ENCODE results near the gene IPO4. TPM values are rescaled to one million over a fixed set of nuclear protein-coding genes. Genes with fewer than 3 reads are reported as not detected.

The IPO4 gene
- total RNA-seq, 5 donors from 2014 or later (not counting 1 experiment from before 2014, with no cell fraction given) = 34.4 to 53.4 (median 39.6) TPM

GRCh38 chr14:24176599-24176998, 12.0 kb downstream of the IPO4 start:
- Mint-ChIP-seq H3K36me3 (peaks cover 30% of the 10 kb centered on the region), H3K4me3 (no peak overlapping the region), H3K27me3 (no peaks in the 10 kb centered on the region), H3K27ac (no peak overlapping the region), H3K9me3 (no peaks in the 10 kb centered on the region), H3K4me1 (peaks cover 8 to 26% (median 11%) of the 10 kb centered on the region in 3 donors)
- no peak overlapping the region for H3K4me3 ChIP-seq (ENCODE audit: control insufficient read depth in 1 of 2, extremely low read depth in 1 of 2, low read length in 1 of 2)
- peaks cover 2 to 16% of the 10 kb centered on the region in 2 experiments for H3K4me1 ChIP-seq (ENCODE audit: control insufficient read depth in 1 of 2, extremely low read depth in 1 of 2, insufficient read depth in 2 of 2, low read length in 2 of 2)
- no peaks in the 10 kb centered on the region for H3K27me3 ChIP-seq (replicated peaks in 1 of 2; ENCODE audit: control insufficient read depth in 2 of 2, extremely low read depth in 1 of 2, insufficient read depth in 2 of 2, low read length in 1 of 2)
- no peaks in the 10 kb centered on the region for H3K9me3 ChIP-seq
- peaks cover 20 to 52% of the 10 kb centered on the region in 2 donors for H3K36me3 ChIP-seq (ENCODE audit: control insufficient read depth in 2 of 2, extremely low read depth in 1 of 2, insufficient read depth in 1 of 2, low read length in 1 of 2)
- DNase-seq (no peak), ATAC-seq (replicated peaks in 1 of 4) (no peak)
- ChIA-PET POLR2A (no interaction called here), CTCF (interaction anchor here in 1 of 2 donors (0.7 kb wide), 1 partner anchor 68 kb away, joined by 3 read pairs; no protein-coding TSS in a partner anchor)
- 100% methylated on average over 5 of the region's 5 CpGs for WGBS (ENCODE audit: insufficient coverage)
- H3K27ac ChIP-seq (ENCODE audit: low read length) = no peak overlapping the region

DNA sequence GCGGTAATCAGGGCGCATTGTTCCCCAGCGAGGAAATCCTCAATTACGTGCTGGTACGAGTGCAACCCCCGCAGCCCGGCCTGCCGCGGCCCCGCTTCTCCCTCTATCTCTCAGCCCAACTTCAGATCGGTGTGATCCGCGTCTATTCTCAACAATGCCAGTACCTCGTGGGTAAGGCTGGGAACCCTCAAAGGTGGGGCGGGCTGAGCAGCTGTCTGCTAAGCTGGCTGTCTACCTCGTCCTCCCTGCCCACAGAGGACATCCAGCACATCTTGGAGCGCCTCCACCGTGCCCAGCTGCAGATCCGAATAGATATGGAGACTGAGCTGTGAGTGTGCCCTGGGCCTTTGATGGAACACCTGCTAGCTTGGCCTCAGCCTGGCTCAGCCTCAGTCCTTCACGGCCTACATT, 15.7 kb downstream of the IPO4 start:
- POLR2A ChIA-PET = interaction anchor here in 1 of 2 donors (0.9 kb wide), 1 partner anchor 12 kb away, joined by 3 read pairs; the partner anchor contains the start of gene IRF9
- Histone ChIP-seq H3K9me3 (no peaks in the 10 kb centered on the region), H3K27me3 (replicated peaks in 1 of 2; ENCODE audit: control insufficient read depth in 2 of 2, extremely low read depth in 1 of 2, insufficient read depth in 2 of 2, low read length in 1 of 2) (no peaks in the 10 kb centered on the region), H3K4me3 (ENCODE audit: control insufficient read depth in 1 of 2, extremely low read depth in 1 of 2, low read length in 1 of 2) (no peak overlapping the region), H3K4me1 (ENCODE audit: control insufficient read depth in 1 of 2, extremely low read depth in 1 of 2, insufficient read depth in 2 of 2, low read length in 2 of 2) (peaks cover 2 to 28% of the 10 kb centered on the region in 2 experiments), H3K27ac (ENCODE audit: low read length) (no peak overlapping the region), H3K36me3 (ENCODE audit: control insufficient read depth in 2 of 2, extremely low read depth in 1 of 2, insufficient read depth in 1 of 2, low read length in 1 of 2) (peaks cover 4 to 26% of the 10 kb centered on the region in 2 donors)
- 85% methylated on average over 13 of the region's 20 CpGs for WGBS (ENCODE audit: insufficient coverage)
- DNase-seq = peak in 1 of 35 experiments; percentile 25
- peak overlapping the region in 2 of 3 donors; percentile 86 to 91 for H3K4me3 Mint-ChIP-seq
- no peaks in the 10 kb centered on the region for H3K27me3 Mint-ChIP-seq
- peaks cover 24% of the 10 kb centered on the region for H3K36me3 Mint-ChIP-seq
- H3K27ac Mint-ChIP-seq = peak overlapping the region; percentile 41 to 87
- no peaks in the 10 kb centered on the region for H3K9me3 Mint-ChIP-seq
- peaks cover 22 to 44% (median 29%) of the 10 kb centered on the region in 3 donors for H3K4me1 Mint-ChIP-seq
- CTCF ChIA-PET = interaction anchor here in 1 of 2 donors (0.5 kb wide), 1 partner anchor 12 kb away, joined by 3 read pairs; the partner anchor contains the start of gene IRF9
- no peak for ATAC-seq (replicated peaks in 1 of 4)

GRCh38 chr14:24172261-24172860, 16.3 kb downstream of the IPO4 start:
- peak overlapping the region; percentile 27 for H3K27ac ChIP-seq (ENCODE audit: low read length)
- peak overlapping the region; percentile 48 to 58 for H3K4me3 ChIP-seq (ENCODE audit: control insufficient read depth in 1 of 2, extremely low read depth in 1 of 2, low read length in 1 of 2)
- 60% methylated on average over 12 of the region's 30 CpGs for WGBS (ENCODE audit: insufficient coverage)
- Mint-ChIP-seq H3K4me1 (peaks cover 25 to 48% (median 34%) of the 10 kb centered on the region in 3 donors), H3K27ac (peak overlapping the region; percentile 63 to 87), H3K9me3 (no peaks in the 10 kb centered on the region), H3K4me3 (peak overlapping the region; percentile 79 to 91 (median 86)), H3K27me3 (no peaks in the 10 kb centered on the region), H3K36me3 (peaks cover 29% of the 10 kb centered on the region)
- ChIA-PET POLR2A (interaction anchor here in 1 of 2 donors (0.5 kb wide), 1 partner anchor 59 kb away, joined by 6 read pairs; no protein-coding TSS in a partner anchor), CTCF (no interaction called here)
- DNase-seq (no peak), ATAC-seq (replicated peaks in 1 of 4) (no peak)
- H3K4me1 ChIP-seq (ENCODE audit: control insufficient read depth in 1 of 2, extremely low read depth in 1 of 2, insufficient read depth in 2 of 2, low read length in 2 of 2) = peaks cover 2 to 28% of the 10 kb centered on the region in 2 experiments
- H3K9me3 ChIP-seq = no peaks in the 10 kb centered on the region
- H3K36me3 ChIP-seq (ENCODE audit: control insufficient read depth in 2 of 2, extremely low read depth in 1 of 2, insufficient read depth in 1 of 2, low read length in 1 of 2) = peaks cover 4 to 24% of the 10 kb centered on the region in 2 donors
- H3K27me3 ChIP-seq (replicated peaks in 1 of 2; ENCODE audit: control insufficient read depth in 2 of 2, extremely low read depth in 1 of 2, insufficient read depth in 2 of 2, low read length in 1 of 2) = no peaks in the 10 kb centered on the region

- Mint-ChIP-seq H3K4me3 (peak within 1 kb of the TSS; percentile 79 to 91 (median 86)), H3K4me1 (peaks cover 26 to 52% (median 37%) of the 10 kb centered on the region in 3 donors), H3K27me3 (no peaks in the 10 kb centered on the region), H3K9me3 (no peaks in the 10 kb centered on the region), H3K27ac (peak within 1 kb of the TSS; percentile 87 to 93), H3K36me3 (peaks cover 34% of the 10 kb centered on the region)
- Histone ChIP-seq H3K36me3 (ENCODE audit: control insufficient read depth in 2 of 2, extremely low read depth in 1 of 2, insufficient read depth in 1 of 2, low read length in 1 of 2) (peaks cover 3 to 22% of the 10 kb centered on the region in 2 donors), H3K27ac (ENCODE audit: low read length) (peak within 1 kb of the TSS; percentile 27), H3K9me3 (no peaks in the 10 kb centered on the region), H3K27me3 (replicated peaks in 1 of 2; ENCODE audit: control insufficient read depth in 2 of 2, extremely low read depth in 1 of 2, insufficient read depth in 2 of 2, low read length in 1 of 2) (no peaks in the 10 kb centered on the region), H3K4me3 (ENCODE audit: control insufficient read depth in 1 of 2, extremely low read depth in 1 of 2, low read length in 1 of 2) (peak within 1 kb of the TSS; percentile 48 to 58), H3K4me1 (ENCODE audit: control insufficient read depth in 1 of 2, extremely low read depth in 1 of 2, insufficient read depth in 2 of 2, low read length in 2 of 2) (peaks cover 2 to 28% of the 10 kb centered on the region in 2 experiments)
- ChIA-PET CTCF (interaction anchor here in 1 of 2 donors (0.6 to 0.7 kb wide), 2 partner anchors 9 to 11 kb away, joined by 3 to 4 read pairs; partner anchors contain the start of gene IRF9), POLR2A (interaction anchor here (0.5 to 1.2 kb wide), 6 partner anchors 8 to 227 kb away, joined by 4 to 9 read pairs (median 4); partner anchors contain the start of gene NYNRIN (in 1 of the 2))
- DNase-seq (peak; percentile 47 to 87 (median 77)), ATAC-seq (replicated peaks in 1 of 4) (peak; percentile 79 to 88 (median 85))
- WGBS (ENCODE audit: insufficient coverage) = 21% methylated on average over 51 of the region's 63 CpGs
Measured at GRCh38 chr14:24171422-24172260, 17.0 kb downstream of the IPO4 start, which contains the start of gene REC8. Gene REC8 (plus strand): TSS chr14:24172080. CDS start chr14:24172553, 473 bp downstream.

GRCh38 chr14:24167469-24168114, 21.0 kb downstream of the IPO4 start:
- ChIA-PET CTCF (no interaction called here), POLR2A (no interaction called here)
- peaks cover 6 to 58% of the 10 kb centered on the region in 2 experiments for H3K4me1 ChIP-seq (ENCODE audit: control insufficient read depth in 1 of 2, extremely low read depth in 1 of 2, insufficient read depth in 2 of 2, low read length in 2 of 2)
- no peak overlapping the region for H3K4me3 ChIP-seq (ENCODE audit: control insufficient read depth in 1 of 2, extremely low read depth in 1 of 2, low read length in 1 of 2)
- ATAC-seq (replicated peaks in 1 of 4) = no peak
- no peak for DNase-seq
- H3K9me3 ChIP-seq = no peaks in the 10 kb centered on the region
- Mint-ChIP-seq H3K27ac (peak overlapping the region in 1 of 2 donors; percentile 76), H3K4me3 (no peak overlapping the region), H3K36me3 (peaks cover 53% of the 10 kb centered on the region), H3K27me3 (no peaks in the 10 kb centered on the region), H3K9me3 (no peaks in the 10 kb centered on the region), H3K4me1 (peaks cover 51 to 67% (median 65%) of the 10 kb centered on the region in 3 donors)
- no peak overlapping the region for H3K27ac ChIP-seq (ENCODE audit: low read length)
- WGBS (ENCODE audit: insufficient coverage) = 85% methylated on average over 3 of the region's 3 CpGs
- H3K36me3 ChIP-seq (ENCODE audit: control insufficient read depth in 2 of 2, extremely low read depth in 1 of 2, insufficient read depth in 1 of 2, low read length in 1 of 2) = peaks cover 18 to 58% of the 10 kb centered on the region in 2 donors
- H3K27me3 ChIP-seq (replicated peaks in 1 of 2; ENCODE audit: control insufficient read depth in 2 of 2, extremely low read depth in 1 of 2, insufficient read depth in 2 of 2, low read length in 1 of 2) = no peaks in the 10 kb centered on the region

All from T-cell (primary cell).